NCI-H187 (cell line): ENCODE measurements around the gene SLC30A4.
"Not testable (repeated sequence)": the region's sequence is repeated elsewhere in the genome, so short reads cannot be mapped to it uniquely, and the experiment has no call there.

ENCODE experiments used
- DNase-seq, 2 experiments: peaks; one replicate each; lab custom pipeline; 2025; lab: John Stamatoyannopoulos, UW

The SLC30A4 gene

DNA sequence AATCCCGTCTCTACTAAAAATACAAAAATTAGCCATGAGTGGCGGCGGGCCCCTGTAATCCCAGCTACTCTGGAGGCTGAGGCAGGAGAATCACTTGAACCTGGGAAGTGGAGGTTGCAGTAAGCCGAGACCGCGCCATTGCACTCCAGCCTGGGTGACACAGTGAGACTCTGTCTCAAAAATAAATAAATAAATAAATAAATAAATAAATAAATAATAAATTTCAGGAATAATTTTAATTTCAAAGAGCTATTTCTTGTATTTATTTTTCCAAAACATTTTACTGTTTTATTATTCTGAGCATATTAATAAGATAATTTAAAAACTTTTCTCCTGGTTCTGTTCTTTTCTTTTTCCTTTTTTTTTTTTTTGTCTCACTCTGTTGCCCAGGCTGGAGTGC lies 15.4 kb downstream of the SLC30A4 start:
- DNase-seq = not testable (repeated sequence)

DNA sequence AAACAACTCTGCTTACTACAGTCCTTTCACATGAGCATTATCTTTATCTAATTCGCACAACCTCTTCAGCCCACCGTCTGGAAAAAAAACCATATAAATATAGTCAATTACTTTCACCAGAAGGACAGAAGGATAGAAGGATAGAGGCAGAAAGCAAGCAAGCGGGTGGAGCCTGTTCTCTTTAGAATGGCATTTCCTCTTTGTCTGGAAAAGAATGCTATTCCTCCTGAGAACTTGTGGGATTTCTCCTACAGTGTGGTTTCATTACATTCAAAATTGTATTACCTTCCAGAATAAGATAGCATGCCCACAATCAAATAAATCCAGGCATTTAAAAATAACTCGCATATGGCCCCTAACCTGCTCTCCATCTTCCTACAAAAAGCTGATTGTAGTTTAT lies 23.1 kb downstream of the SLC30A4 start:
- no peak for DNase-seq

DNA sequence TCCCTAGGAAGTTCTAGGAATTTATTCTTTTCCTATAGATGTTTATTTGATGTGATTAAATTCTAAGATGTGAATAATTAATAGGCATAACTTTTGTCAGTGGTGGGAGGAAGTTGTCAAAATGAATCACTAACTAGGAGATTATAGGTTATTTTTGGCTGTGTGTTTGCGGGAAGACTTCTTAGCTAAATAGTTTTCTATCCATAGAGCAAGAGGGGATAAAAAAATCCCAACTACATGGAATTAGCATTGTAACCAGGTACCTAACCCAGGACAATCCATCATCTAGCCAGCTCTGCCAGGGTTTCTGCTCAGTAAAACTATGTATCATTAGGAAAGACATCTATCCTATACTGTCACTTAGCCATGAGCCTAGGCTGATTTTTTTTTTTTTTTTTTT lies 23.9 kb downstream of the SLC30A4 start:
- DNase-seq = no peak

DNA sequence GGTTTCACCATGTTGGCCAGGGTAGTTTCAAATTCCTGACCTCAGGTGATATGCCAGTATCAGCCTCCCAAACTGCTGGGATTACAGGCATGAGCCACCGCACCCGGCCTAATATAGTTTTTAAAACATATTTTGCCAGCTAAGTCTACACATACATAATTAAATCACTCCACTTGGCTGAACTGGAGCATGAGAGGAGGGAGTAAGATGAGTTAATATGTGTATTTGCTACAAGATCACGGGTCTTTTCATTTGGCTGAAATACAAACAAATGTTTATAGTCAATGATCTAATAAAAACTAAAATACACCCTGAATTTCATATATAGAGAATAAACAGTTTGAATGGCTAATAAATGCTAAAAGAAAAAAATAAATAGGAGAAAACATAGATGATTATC lies 25.3 kb downstream of the SLC30A4 start:
- DNase-seq = no peak

DNA sequence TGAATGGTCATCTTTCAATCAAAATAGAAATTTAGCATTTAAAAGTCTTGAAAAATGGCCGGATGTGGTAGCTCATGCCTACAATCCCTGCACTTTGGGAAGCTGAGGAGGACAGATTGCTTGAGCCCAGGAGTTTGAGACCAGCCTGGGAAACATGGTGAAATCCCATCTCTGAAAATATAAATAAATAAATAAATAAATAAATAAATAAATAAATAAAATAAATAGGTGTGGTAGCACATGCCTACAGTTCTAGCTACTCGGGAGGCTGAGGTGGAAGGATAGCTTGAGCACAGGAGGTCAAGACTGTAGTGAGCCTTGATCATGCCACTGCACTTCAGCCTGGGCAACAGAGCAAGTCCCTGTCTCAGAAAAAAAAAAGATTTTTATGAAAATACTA lies 25.9 kb downstream of the SLC30A4 start:
- no peak for DNase-seq

DNA sequence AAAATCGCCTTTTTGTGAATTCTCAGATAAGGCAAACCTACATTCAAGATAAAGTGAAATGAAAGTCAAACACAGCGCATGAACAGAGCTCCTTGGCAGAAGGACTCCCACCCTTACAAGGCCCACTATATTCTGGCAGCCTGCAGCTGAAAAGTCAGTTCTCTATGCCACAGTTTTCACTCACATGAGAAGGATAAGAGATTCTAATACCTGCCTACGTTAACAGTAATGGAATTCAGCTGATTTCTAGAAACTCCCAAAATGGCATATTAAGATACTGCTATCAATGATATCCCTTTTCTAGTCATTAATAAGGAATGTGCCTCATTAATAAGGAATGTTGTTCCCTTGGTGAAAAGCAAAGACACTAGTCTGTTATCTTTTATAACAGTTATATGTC lies 27.0 kb downstream of the SLC30A4 start:
- DNase-seq = no peak

DNA sequence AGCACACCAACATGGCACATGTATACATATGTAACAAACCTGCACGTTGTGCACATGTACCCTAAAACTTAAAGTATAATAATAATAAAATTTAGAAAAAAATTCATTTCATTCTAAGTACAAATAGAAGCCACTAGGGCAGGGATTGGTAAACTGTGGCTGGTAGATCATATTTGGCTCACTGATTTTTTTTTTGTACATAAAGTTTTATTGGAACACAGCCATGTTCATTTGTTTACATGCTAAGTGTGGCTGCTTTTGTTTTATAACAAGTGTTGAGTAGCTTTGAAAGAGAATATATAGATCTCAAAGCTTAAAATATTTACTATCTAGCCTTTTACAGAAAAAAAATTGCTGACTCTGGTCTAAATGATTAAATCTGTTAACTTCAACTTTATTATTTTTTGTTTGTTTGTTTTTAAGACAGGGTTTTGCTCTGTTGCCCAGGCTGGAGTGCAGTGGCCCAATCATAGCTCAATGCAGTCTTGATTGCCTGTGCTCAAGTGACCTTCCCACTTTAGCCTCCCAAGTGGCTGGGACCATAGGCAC lies 32.8 kb downstream of the SLC30A4 start:
- DNase-seq = no peak

DNA sequence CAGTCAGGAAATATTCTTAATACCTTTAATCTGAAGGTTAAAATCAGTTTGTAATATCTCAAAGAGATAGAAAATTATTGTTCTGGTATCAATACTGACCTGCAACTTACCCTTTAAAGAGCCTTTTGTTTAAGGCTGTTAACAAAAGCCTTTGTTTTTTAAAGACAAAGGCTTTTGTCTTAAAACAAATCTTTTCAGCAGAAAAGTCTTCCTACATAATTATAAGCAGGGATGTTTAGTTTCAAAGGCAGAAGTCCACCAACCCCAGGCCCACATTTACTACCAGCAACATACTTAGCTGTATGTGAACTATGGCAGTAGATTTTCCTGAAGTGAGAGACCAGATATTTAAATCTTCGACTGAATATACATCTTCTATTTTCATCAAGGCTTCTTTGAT lies 36.2 kb downstream of the SLC30A4 start:
- DNase-seq = no peak

DNA sequence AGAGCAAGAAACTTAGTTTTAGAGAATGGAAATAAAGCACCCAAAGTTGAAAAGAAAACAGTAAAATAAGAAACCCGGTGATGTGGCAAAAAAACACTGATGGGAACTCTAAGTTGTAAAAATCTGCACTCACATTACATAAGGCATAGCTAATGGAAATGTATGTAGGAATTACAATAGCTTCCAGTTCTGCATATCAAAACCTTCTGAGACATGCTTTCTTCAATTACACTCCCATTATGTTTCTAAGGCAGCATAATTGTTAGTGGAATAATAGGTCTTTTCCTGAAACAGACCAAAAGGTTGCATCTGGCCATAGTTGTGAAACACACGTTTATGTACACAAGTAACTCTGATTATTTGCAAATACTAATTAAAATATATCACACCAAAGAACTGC lies 41.4 kb downstream of the SLC30A4 start:
- no peak for DNase-seq

DNA sequence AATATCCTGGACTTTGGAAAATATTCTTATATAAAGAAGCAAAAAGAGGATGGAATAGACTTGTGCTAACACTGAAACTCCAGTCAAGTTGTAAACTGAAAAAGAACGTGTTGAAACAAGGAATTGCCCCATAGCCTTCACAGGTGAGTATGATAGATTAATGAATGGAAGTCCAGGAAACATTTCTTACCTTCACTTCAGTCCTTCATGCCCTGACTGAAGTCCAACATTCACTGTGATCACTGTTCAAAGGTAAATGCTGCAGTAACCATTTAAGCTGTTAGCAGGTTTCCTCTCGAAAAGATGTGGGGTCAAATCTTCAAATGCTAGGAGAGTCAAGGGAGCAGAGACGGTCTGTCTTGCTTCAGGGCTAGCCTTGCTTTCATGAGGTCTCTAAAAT lies 46.1 kb downstream of the SLC30A4 start:
- DNase-seq = no peak

DNA sequence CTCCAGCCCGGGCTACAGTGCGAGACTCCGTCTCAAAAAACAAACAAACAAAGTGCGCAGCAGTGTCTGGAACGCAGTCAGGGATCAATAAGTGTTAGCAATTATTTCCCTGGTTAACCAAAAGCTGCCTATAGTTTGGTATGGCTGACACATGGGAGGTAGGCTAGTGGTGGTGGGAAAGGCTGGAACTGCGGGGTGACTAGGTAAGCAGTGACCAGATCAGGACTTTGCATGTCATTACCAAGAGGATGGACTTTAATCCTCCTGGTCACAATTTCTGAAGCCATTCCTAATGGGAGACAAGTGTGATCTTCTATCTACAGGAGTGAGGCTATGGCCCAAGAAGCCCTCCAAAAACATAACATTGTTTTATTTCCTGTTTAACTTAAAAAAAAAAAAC lies 47.8 kb downstream of the SLC30A4 start:
- no peak for DNase-seq

DNA sequence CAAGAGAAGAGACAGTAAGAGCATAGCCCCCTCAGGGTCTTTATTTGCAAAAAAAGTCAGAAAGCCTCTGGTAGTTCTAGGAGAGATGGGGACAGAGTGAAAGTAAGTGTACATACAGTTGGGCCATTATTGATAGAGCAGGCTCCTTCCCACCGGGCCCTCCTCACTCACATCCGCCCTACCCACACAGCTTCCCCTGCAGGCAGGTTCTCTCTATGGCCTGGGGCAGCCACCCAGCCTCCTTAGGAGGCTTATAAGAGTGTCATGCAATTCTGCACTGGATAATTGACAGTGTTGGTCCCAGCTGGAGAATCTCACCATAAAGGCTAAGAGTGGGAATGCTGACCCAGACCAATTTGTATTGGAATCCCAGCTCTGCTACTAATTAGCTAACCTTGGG lies 49.5 kb downstream of the SLC30A4 start:
- no peak for DNase-seq

DNA sequence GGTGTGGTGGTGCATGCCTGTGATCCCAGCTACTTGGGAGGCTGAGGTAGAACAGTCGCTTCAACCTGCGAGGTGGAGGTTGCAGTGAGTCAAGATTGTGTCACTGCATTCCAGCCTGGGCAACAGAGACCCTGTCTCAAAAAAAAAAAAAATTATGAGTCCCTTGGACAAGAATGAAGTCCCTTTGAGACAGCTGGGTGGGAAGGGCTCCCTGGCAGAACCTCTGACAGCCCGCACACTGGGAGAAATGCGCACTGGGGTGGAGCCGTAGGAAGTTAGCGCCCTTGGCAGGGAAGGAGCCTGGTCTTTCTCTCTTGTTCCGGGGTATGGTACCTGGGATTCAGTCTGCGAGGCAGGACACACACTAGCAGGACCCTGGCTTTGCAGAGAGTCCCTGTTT lies 51.4 kb downstream of the SLC30A4 start:
- DNase-seq = no peak

DNA sequence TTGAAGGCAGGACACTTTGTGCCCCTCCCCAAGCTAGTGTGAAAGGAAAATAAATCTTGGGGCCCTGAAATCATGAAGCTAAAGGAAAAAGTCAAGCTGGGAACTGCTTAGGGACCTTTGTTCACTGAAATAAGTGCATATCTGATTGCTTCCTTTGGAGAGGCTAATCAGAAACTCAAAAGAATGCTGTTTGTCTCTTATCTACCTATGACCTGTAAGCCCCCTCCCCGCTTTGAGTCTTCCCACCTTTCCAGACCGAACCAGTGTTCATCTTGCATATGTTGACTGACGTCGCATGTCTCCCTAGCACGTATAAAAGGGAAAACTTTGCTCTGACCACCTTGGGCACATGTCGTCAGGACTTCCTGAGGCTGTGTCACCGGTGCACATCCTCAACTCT lies 53.1 kb downstream of the SLC30A4 start:
- DNase-seq = no peak

DNA sequence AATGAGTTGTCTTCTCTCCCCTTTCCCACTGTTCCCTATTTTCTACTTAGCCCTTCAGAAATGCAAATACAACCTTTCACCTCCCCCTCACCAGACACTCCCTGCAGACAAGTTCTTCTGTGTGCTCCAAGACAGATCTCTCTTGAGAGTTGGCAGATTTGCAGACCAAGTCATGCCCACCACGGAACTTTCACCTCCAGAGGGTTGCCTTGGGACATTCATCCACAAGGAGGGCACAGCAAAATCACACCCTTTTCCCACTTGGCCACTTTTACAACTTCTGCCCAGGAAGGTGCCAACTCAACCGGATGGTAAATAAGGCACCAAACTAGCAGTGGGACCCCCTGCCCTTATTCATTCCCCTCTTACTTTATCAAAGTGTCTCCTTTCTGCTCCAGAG lies 53.5 kb downstream of the SLC30A4 start:
- DNase-seq = no peak

DNA sequence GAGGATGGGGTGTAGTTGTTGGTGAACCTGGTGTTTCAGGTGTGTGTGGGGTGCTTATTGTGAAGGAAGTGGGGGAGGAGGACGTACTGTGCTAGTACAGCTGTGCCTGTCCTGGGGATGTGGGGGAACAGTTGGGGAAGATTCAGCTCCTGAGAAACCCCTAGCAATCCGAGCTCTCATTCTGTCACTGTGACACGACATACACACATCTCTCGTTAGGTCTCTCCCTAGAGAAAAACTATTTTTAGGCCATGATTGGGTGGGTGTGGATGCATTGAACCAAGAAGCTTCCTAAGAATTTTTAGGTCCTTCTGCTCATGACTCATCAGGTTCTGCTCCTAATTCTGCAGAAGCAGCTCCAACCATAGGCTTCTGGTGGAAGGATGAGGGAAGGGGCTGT lies 54.3 kb downstream of the SLC30A4 start:
- no peak for DNase-seq

DNA sequence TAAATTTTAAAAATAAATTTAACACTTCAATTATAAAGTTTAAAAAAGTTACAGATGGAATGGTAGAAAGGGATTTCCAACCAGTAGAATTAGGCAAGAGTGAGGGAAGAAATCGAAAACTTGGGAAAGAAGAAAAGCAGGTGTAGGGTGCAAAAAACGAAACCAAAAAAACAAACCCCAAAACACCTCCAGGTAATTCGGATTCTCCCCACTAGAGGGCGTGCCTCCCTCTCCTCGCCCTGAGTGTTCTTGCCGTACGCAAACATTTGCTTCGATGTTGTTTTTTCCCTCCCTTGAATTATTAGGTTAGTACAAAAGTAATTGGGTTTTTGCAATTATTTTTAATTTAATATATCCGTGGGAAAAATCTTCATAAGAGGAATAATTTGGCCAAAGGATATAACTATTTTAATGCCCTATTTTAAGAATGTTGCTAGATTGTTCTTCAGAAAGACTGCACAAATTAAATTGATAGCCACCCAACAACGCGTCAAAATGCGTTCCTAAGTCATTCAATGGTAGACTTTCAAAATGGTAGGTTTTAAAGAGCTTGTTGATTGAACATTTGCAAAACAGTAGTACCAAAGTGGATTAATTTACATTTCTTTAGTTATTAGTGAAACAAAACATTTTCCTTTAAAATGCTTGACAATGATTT lies 63.7 kb downstream of the SLC30A4 start:
- peak; percentile 2 to 6 for DNase-seq

DNA sequence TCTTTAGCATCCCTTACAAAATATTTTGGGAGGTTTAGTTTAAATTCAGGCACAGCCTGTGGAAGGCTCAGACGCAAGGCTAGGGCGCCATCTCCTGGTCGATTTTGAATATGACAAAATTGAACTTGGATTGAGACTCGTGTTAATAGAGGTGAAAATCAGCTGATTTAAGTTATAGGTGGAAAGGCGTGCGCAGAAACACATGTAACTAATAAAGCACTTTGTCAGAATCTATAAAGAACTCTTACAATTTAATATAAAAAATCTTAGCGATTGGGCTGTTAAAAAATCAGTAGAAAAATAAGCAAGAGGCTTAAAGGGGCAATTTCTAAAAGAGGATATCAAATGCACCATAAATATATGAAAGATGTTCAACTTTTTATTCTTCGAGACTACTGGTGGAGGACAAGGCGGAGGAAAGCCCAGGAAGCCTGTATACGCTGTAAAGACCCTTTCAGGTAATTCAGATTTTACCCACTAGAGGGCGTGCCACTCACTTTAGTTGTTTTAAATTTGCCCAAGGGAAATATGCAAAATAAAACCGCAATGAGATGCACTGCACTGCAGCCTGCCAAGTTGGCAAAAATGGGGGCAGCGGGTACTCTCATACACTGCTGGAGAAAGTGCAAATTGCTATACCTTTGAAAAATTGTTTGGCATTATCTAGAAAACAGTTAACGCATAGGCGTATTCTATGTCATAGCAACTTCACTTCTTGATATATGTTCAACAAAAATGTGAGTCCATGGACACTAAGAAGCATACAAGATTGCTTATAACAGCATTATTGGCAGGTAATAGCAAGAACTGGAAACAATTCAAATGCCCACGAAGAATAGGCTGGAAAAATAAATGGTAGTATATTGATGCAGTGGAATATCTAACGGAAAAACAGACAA lies 64.7 kb downstream of the SLC30A4 start:
- DNase-seq = peak; percentile 57 to 60

DNA sequence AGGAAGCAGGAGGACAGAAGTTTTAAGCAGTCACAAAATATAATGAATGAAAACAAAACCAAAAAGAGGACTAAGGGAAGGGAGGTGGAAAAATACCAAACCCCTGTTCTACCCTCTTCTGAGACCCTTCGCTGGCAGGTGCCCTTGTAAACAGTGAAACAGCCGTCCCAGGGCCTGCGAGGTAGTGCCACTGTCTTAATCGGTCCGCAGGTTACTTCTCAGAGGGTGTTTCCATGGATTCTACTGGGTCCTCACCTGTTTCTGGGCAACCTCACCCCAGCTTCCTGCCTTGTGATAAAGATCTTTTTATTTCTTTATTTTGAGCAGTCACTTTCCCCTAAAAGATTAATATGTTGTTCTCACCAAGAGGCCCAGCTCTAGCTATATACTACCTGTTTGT lies 65.3 kb downstream of the SLC30A4 start:
- DNase-seq = no peak

DNA sequence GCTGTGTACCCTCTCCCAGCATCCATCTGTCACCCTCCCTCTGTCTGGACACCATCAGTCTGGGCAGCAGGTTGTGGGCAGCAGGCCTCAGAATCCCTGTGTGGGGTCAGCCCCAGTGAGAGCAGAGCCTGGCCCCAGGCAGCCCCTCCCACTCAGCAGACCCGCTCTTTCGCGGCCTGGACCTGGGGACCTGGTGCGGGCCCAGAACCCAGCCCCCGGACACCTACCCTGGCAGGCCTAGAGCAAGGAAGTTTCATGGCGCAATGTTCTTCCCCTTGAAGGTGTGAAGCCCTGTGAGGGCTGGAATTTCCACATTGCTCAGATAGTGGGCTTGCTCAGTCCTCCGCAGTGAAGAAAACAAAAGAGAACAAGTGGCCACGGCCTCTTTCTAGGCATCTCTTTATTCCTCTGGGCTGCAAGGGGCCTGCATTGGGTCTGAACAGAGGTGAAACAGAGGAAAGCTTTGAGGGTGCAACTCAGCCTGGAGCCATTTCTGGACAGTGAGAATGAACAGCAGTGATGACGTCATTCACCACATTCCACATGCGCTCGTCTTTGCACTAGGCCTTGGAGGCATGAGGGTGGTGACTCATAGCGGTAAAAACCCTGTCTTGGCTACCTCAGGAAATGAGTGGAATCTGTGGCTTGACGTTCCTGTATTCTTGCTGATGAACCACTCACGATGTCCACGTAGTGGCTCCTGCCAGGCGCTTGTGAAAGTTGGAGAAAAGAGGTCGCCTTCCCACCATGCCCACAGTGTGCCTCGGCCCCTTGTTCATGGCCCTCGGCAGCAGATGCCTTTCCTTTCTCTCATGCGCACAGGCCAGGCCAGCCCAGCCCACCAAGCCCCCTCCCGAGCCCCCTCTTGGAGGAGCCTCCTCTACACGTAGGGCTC lies 66.1 kb downstream of the SLC30A4 start:
- DNase-seq = no peak

DNA sequence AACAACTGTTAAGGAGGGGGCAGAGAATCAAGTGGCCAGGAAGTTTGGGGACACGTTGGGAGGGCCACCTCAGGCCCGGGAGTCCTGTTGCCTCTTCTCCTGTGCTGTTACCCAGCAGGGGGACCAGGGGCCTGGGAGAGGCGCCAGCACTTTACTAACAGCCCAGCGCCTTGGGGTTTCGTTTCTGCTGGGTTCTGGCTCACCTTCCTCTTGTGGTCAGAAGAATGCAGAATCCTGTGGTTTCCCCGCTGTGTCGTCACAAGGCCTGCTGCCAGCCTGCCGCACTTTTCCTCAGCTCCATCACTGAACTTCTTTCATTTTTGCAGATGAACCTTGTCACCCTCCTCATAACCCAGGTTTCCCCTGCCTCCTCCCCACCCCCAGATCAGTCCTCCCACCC lies 67.7 kb downstream of the SLC30A4 start:
- DNase-seq = no peak

DNA sequence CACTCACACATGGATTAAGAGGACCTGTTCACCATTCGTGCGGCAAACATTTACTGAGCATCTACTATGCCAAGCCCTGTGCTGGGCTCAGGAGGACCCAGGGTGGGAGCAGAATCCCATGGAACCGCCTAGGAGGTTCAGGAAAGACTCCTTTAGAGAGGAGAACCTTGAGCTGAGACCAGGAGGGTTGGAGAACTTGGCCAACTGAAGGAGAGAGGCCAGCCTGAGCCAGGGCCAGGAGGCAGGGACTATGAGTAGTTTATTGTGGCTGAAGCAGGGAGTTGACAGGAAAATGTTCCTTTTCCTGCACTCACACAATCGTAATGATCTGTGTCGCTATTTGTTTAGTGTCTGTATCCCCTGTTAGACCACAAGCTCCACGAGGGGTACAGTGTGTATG lies 71.3 kb downstream of the SLC30A4 start:
- no peak for DNase-seq
